ENCODE results near the gene IFI16.
A peak's percentile ranks its signal among the peaks of the same experiment; 100 is the strongest.
"Not testable (repeated sequence)": the region's sequence is repeated elsewhere in the genome, so short reads cannot be mapped to it uniquely, and the experiment has no call there.

Gene IFI16

DNA sequence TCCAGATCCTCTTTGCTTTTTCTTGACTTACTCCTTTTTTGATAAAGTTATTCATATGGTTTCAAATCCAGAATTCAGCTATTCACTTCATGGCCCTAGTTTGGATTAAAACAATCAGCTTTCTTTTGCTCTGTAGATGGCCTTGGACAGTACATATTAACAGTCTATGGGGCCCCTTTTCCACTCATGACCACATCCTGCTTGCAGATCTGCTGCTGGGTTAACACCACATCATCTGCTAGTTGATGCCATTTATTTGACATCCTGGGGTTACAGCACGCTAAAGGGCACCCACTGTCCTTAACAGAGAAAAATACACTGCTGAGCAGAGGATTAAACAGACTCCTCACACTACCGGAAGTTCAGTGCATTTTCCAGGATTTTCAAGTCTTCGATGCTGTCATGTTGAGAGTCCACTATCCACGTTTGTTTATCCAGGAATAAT lies 941 bp upstream of the IFI16 start:
- DNase-seq = no peak

DNA sequence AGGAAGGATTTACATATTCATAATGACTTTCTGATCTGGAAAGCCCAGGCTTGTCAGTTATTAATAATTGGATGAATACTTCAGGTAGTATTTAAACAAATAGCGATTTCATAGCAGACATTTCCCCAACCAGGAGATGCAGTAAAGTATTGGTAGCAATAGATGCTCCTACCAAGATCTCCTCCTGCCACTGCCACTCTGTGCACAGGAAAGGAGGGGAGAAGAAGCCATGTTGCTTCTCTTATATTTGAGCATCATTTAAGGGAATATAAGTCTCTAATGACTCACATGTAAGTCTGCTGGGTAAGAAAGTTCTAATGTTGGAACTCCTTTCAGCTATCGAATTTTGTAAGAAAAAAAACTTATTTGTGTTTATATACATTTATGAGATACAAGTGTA lies 420 bp upstream of the IFI16 start:
- peak in 1 of 2 experiments; percentile 51 for DNase-seq

DNA sequence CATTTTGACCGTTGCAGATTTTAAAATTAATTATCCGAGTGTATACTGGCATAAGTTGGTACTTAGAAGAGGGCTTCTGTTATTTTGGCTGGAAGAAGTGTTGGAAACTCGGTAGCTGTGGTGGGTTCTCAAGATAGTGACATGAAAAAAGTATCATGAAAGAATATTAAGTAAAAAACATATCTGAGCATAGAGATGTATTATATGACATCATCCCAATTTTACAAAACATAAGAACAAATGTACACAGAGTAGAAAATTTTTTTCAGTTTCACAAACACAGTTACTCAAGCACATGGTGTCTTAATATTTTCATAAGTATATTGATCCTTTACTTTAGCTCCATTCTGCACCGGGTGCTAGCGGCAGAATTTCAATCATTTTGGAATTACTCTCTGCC lies 684 bp downstream of the IFI16 start:
- no peak for DNase-seq

DNA sequence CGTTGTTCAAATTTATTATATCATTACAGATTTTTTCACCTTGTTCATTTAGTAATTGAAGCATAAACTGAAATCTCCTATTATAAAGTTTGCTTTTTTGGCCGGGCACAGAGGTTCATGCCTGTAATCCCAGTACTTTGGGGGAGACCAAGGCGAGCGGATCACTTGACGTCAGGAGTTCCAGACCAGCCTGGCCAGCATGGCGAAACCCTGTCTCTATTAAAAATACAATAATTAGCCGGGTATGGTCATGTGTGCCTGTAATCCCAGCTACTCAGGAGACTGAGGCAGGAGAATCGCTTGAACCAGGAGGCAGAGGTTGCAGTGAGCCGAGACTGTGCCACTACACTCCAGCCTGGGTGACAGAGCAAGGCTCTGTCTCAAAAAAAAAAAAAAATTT lies 1.3 kb downstream of the IFI16 start:
- not testable (repeated sequence) for DNase-seq

DNA sequence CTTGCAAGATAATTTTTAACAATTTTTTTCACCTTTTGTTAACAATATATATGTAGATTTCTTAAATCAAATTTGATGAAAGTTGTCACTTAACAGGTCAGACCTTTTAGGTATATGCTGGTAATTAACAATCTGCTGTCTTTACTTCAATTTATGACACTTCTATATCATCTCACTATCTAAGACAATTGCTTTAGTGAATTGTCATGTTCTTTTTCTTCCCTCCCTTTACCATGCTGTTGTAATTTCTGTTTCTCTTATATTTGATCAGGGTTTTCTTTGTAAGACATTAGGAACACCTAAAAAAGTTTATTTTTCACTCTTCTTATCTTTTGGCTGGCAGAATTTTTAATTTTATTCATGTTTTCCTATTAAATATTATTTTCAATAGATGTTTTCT lies 2.0 kb downstream of the IFI16 start:
- no peak for DNase-seq

DNA sequence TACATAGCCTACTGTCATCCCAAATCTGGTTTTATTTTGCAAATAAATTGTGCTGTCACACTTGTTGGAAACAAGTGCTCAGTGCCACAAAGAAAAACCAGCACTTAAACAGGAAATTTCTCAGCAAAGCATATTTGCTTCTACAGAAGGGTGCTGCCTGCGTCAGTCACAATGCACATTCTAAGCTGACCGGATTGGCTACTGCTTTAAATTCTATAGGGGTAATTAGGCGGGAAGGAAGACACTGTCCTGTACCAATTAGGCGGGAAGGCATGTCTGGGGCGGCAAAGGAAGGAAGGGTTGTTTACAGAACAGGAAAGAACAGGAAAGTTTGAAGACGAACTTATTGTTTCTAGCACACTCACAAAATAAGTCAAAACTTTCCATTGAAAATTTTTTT lies 2.8 kb downstream of the IFI16 start:
- DNase-seq = peak; percentile 5 to 67

DNA sequence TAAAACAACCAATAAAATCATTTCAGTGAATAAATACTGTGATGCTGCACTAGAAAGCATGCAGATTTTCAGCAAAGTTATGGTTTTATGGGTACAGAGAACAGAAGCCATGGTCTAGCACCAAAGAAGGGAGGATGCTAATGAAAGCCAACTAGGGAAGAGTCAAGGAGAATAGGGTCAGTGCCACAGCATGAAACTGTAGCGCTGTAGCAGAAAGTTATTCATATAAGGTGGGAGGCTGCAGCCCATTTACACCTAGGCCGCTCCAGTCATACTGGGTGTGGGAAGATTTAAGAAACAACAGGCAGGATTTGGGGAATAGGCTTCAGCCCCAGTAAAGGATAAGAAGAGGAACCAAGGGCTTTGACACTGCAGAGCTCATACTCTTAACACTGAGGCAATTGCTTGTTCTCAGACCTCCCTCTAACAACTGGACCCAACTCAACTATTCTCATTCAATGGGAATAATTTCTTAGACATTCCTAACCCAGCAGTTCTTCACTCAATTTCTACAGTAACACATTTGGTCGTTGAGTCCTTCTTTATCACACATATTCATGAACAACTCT lies 4.4 kb downstream of the IFI16 start:
- DNase-seq = no peak

DNA sequence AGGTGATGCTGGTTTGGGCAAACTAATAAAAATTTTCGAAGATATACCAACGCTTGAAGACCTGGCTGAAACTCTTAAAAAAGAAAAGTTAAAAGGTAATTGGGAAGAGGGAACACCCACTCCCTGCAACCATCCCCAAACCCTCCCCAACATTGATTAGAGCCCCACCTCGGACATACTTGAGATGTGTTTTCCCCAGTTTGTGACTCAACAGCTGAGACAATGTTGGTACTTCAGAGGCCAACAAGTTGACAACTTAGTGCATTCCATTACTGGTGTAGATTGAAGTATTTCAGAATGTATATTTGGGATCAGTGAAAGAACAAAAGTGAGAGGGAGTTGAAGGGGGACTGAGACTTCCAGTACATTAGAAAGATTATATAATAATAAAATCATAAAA lies 5.1 kb downstream of the IFI16 start:
- no peak for DNase-seq

DNA sequence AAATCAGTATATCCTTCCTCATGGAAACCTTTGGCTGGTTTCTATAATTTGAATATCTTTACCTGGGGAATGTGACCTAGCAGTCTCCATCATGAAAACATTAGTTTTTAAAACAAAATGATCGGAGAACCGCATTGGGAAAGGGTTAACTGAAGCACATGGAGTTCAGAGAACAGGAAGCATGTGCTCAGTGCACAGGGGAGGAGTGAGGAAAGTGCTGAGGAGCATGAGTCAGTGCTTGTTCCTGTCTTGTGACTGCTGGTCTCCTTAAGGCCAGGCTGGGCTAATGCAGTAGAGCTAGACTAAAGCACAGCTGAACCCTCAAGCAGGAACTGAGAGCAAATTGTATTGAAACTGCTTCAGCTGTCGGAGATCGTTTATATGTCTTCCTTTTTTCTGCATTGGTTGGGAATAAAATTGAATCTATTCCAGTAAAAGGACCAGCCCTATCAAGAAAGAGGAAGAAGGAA lies 5.8 kb downstream of the IFI16 start:
- peak; percentile 55 to 77 for DNase-seq

DNA sequence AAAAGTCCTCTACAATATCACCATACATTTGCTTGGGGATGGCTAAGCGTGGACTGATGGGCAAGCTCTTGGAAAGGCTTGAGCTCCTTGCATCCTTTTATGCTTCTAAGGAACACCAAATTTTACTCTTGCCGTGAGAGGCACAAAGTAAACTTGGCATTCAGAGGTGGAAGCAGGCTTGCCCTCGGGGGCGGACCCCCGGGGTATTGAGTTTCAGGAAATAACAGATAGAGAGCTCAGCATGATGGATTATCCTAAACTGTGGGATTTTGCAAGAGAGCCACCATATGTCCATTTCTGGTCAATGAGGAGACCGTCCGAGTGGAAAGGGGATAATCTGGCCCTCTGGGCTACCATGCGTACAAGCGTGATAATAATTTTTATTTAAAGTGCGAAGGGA lies 14.0 kb downstream of the IFI16 start:
- DNase-seq = no peak

DNA sequence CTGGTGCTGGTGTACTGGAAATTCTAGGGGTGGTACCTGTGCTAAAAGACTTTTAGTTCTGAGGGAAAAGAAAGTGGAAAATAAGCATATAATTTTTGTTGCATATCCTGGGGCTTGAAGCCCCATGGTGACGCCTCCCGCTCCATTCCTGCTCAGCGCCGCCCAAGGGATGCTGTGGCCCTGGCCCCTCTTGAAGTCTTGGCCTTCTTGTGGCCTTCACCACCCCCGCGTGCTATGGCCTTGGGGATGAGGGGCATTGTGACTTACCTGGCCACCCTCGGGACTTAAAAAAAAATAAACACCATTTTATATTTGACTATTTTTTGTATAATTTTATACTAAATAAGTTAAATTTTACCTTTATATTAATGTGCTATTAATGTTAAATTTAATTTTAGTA lies 15.3 kb downstream of the IFI16 start:
- DNase-seq = no peak

DNA sequence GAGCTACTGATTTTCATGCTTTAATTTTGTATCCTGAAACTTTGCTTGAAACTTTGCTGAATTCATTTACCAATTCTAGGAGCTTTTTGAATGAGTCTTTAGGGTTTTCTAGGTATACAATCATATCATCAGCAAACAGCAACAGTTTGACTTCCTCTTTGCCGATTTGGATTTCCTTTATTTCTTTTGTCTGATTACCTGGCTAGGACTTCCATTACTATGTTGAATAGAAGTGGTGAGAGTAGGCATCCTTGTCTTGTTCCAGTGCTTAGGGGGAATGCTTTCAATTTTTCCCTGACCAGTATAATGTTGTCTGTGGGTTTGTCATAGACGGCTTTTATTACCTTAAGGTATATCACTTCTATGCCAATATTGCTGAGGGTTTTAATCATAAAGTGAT lies 17.1 kb downstream of the IFI16 start:
- not testable (repeated sequence) for DNase-seq

DNA sequence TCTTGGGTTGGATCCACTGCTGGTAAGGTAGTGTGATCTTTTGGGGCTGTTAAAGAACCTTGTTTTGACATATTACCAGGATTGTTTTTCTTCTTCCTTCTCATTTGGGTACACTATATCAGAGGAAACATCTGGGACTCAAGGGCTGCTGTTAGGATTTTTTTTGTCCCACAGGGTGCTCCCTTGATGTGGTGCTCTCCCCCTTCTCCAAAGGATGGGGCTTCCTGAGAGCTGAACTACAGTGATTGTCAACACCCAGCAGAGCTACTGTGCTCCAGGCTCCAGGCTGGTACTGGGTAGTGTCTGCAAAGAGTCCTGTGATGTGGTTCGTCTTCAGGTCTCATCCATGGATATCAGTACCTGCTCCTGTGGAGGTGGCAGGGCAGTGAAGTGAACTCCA lies 20.6 kb downstream of the IFI16 start:
- DNase-seq = no peak

DNA sequence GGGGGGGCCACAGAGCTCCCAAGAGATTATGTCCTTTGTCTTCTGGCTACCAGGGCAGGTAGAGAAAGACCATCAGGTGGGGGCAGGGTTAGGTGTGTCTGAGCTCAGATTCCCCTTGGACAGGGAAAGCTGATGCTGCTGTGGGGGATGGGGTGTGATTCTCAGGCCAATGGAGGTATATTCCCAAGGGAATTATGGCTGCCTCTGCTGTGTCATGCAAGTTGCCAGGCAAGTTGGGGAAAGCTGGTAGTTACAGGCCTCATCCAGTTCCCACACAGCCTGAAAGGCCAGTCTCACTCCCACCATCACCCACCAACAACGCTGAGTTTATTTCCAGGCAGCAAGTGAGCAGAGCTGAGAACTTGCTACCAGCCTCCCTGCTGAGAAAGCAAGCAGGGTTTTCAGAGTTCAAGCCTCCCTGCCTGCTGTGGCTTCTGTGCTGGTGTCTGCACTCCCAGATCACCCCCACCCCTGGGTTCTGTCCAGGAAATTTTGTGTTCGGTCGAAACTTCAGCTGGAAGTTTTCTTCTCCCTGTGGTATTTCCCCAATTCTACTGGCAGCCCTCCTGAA lies 21.3 kb downstream of the IFI16 start:
- DNase-seq = no peak

DNA sequence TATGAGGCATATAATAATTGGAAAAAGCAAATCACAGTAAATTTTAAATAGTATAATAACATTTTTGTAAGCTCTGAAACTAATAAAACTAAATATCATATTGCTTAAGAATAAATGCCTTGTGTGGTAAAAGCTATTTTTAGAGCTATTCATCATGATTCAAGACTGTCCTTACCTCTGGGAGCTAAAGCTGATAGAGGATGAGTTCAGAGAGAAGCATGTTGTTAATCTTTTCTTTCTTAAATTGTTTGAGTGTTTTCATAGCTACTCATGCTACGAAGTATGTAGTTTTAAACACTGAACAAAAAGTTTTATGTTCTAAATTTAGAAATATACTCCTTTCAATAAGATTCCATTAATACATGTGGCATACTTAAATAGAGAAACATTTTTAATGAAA lies 30.5 kb downstream of the IFI16 start:
- DNase-seq = no peak

DNA sequence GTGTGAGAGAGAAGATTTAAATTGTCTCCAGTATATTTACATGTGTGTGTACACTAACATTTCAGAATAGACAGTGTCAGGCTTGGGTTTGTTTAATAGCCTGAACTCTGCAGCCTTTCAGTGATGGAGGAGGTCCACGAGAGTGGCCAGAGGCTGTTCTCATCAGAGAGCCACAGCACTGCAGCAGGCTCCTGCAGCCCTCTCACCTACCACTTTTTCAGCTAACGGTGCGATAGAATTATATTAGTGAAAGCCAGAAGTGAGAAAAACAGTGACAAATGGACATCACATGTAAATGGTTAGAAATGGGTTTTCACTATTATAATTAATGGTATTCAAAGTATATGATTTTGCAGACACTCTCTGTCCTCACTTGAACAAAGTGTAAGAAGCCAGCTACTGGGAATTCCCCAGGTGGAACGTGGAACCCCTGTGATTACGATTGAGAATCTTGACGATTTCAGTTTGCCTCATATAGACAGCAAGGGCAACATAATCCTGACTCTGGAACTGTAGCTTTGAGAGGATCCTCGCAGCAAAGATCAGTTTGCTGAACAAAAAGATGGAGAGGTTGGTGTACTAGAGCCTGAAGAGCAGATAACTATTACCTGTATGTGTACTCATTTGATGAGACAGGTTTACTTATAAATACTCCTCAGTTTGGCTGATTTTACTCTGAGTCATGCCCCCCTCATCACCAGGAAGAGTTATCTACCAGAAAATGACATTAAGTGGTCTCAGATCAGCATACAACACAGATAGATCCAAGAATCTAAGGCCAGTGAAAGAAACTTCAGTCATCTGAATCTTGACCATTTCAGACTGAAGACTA lies 31.4 kb downstream of the IFI16 start:
- DNase-seq = no peak

DNA sequence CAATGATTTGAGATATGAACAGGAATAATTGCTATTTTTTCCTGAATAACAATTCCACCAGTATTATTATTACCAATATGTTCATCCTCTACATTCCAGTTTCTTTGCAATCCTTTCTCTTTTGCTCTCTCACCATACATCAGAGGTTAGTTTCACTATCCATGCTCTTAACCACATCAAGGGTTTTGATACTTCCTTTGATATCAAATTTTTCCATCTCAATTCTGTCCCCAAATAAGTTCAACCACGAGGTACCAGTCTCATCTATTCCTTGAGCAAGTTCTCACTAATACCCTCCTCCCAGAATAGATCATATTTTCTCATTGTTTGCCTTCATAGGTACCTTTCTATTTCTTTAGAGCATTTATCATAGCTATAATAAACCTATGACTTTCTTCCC lies 36.8 kb downstream of the IFI16 start:
- DNase-seq = not testable (repeated sequence)

DNA sequence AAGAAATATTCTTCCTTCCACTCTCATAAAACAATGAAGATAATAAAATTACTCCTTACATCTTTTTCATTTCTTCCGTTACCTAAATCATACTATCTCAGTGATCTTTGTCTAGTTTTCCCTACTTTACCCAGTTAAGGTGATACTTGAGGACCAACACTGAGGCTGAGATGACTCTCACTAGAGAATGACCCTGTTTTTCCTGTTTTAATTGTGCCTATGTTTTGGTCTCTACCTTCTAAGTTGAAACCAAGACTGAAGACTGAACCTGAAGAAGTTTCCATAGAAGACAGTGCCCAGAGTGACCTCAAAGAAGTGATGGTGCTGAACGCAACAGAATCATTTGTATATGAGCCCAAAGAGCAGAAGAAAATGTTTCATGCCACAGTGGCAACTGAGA lies 41.7 kb downstream of the IFI16 start:
- no peak for DNase-seq

DNA sequence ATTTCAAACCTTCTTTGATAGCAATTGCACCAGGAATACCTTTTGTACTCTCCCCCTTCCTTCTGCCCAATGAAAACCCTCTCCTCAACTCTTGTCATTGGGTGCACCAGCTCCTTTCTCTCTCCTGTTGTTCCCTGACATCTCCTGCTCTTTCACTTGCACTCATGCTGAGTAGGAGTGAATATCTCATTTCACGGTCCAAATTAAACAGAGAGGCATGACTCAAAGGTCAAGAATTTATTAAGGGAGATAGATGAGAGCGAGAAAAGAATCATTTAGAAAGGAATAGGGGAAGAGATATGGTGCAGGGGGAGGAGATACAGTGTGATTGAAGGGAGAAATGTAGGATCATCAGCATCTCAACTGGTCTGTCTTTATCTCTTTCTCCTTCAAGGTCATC lies 44.7 kb downstream of the IFI16 start:
- DNase-seq = no peak

DNA sequence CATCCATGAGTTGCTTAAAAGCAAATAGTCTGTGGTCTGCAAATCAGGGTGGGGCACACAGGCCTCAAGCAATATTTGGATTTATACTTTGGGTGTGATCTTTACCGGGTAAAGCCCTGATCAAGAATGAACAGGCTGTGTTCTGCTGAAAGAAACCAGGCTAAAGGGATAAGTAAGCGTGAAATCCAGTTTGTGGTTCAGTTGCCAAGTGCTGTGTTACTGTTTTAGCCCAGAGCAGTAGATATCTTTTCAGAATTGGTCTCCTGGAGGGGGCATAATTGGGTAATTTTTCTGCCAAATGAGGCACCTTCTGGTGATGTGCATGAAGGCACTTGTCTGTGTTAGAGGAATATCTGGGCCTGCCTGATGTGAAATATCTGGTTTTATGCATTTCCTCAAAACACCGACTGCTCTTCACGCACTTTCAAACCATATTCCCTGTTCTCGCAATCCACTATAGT lies 45.5 kb downstream of the IFI16 start:
- no peak for DNase-seq

DNA sequence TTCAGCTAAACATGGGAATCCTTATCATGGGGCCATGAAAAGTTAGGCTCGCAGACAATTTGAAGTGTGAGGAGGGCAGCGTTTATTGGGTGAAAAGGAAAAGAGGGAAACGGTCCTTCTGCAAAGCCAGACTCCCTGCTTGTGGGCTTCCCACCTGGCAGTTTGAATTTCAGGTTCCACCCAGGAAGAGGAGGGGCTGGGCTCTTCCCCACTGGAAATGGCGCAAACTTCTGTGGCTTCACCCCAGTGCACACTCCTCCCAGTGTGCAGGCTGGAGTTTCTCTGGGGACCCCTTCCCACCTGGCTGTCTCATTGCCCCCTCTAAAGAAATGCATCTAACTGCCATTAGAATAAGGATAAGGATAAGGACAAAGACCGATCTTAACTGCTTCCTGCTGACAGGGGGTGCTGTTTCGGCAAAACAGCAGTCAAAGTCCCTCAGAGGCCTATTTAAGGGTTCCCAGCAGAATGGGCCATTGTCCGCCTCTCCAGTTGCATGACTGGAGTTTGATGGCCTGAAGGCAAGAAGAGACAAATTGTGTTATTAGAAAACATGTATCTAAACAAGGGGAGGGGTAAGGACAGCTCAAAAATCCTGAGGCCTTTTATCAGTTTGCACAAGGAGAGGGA lies 46.5 kb downstream of the IFI16 start:
- DNase-seq = no peak

DNA sequence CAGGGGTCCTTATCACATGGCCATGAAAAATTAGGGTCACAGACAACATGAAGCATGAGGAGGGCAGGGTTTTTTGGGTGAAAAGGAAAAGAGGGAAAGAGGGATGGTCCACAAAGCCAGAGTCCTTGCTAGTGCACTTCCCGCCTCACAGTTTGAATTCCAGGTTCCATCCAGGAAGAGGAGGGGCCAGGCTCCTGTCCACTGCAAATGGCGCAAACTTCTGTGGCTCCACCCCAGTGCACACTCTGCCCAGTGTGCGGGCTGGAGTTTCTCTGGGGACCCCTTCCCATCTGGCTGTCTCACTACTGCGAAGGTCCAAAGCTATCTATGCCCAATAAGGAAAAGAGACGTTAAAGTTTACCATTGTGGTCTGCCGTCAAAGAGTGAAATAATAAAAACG lies 49.0 kb downstream of the IFI16 start:
- no peak for DNase-seq

DNA sequence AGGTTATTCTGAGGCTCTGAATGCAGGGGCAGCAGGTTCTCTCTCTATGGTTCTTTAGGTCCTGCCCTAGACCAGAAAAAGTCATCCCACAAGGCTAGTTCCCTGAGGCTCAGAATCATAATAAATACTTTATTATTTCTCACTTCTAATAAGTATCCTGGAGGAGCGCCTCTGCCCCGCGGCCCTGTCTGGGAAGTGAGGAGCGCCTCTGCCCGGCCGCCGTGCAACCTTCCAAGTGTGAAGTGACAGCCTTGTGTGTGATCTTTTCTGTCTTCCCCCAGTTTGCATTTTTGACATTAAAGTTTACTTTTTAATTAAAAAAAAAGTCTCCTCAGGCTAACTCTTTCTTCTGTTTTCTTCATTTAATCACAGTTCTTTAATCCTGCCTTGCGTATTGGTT lies 55.4 kb downstream of the IFI16 start:
- DNase-seq = no peak

DNA sequence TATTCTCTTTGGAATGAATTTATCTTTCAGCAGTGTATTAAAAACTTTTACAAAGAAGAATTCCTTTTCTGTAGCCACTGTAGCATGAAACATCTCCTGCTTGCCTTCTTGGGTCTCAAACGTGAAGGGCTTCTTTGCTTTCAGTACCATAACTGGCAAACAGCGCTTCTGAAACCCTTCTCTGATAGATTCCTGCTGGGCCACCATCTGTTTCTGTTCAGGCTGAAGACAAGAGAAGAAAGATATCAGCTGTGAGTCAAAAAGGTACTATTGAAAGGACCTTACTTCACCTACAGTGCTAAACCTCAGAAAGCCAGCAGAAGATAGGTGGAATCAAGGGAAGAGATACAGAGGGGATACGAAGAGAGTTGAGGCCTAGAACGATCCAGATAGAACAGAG lies 56.4 kb downstream of the IFI16 start:
- no peak for DNase-seq
